AG08396 (cell line): ENCODE results near the gene ADM2.

ENCODE experiments used
- DNase-seq: peaks from one replicate; pipeline ENCODE4 v3.0.0; 2012; ENCODE audit warnings: low spot score, mixed read lengths

Gene ADM2

DNA sequence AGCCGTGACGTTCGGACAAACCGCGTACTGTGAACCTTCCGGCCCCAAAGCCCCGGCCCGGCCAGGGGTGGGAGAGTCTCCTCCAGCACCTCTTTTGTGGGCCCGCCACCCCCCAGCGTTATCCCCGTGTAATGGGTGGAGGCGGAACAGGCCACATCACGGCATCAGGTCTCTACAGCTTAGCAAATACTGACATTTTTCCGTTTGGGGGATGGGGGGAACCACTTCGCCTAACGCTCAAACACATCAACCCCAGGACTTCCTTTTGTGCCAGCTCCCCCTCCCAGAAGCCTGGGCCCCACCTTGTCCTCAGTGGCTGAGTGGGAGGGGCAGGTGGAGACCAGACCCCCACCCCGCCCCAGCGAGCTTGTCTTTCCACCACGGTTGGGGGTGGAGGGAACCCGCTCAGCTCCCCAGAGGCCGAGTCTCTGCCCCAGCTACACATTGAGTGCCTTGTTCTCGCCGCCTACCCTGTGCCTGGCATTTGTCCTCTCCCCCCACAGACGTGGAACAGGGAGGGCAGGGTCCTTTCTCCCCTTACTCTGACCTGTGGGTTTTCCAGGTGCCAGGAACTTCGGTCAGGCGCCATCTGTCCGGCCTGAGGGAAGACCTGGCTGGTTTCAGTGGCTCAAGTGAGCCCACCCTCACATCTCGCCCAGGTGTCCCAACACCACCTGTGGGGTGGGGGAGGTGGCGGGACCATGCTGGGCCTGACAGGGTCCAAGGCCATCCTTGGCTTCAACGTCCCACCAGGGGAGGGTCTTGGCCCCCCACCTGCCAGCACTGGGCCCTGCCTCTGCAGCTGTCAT lies 36.1 kb upstream of the ADM2 start:
- no peak for DNase-seq

DNA sequence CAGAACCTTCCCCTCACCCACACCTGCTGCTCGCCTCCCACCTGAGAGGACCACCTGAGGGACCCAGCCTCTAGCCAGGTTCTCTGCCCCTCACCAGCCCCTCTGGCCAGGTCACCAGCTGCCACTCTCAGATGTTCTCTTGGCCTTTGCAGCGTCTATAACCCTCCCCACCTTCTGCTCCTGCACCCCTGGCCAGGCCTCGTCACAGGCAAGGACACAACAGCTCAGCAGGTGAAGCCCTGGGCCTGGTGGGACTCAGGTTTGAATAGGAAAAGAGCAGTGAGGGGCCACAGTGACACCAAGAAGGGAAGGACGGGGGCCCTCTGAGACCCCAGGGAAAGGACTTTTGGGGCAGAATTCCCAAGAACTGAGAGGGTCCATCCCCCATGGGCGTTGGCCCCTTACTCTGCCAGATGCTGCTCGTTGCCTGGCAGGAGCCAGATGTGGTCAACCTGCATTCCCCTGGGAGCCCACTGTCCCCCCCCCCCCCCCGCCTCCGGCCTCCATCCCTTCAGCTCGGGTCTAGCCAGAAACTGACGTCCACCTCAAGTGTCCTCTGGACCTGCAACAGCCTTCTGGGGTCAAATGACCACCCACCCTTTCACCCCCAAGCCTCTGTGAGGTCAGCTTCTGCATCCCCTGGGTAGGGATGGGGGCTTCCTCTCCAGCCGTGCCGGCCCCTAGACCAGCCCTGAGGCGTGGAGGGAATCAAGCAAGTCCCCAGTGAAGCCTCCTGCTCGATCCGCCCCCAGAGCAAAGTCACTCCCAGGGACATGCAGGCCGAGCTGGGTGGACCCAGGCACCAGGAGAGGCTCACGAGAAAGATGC lies 35.2 kb upstream of the ADM2 start:
- DNase-seq, result no peak

DNA sequence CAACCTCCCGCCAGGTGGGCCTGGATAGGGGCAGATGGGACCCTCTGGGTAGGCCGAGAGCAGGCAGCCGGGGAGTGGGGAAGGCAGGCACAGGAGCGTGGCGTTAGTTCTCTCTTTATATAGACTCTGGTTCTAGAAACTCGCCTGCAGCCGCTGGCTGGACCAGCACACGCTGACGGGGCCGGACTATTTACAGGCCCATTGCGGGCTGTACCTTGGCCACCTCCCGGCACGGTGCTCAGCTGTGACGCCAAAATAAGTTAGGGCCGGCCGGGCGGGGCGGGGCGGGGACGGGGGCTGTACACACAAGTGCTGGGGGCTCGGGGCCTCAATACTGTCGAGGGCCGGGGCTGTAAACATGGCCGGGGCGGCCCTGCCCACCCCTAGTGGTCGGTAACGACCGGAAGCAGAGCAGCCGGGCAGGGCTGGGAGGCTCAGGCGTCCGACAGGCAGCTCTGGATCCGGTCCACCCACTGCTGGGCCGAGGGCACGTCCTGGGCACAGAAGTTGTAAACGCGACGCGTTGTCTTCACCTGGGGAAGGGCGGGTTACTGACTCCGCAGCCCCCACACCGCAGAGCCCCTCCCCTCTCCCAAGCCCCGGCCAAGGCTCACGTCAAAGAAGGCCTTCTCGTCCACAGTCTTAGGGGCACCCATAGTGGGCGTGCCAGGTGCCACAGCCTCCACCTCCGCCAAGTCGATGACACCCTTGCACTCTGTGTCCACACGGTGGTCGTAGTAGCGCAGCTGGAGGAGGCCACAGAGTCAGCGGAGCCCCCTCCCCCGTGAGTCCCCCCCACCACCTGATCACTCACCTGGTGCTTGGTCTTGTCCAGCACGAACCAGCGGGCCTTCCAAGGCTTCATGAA lies 34.4 kb upstream of the ADM2 start:
- no peak for DNase-seq

DNA sequence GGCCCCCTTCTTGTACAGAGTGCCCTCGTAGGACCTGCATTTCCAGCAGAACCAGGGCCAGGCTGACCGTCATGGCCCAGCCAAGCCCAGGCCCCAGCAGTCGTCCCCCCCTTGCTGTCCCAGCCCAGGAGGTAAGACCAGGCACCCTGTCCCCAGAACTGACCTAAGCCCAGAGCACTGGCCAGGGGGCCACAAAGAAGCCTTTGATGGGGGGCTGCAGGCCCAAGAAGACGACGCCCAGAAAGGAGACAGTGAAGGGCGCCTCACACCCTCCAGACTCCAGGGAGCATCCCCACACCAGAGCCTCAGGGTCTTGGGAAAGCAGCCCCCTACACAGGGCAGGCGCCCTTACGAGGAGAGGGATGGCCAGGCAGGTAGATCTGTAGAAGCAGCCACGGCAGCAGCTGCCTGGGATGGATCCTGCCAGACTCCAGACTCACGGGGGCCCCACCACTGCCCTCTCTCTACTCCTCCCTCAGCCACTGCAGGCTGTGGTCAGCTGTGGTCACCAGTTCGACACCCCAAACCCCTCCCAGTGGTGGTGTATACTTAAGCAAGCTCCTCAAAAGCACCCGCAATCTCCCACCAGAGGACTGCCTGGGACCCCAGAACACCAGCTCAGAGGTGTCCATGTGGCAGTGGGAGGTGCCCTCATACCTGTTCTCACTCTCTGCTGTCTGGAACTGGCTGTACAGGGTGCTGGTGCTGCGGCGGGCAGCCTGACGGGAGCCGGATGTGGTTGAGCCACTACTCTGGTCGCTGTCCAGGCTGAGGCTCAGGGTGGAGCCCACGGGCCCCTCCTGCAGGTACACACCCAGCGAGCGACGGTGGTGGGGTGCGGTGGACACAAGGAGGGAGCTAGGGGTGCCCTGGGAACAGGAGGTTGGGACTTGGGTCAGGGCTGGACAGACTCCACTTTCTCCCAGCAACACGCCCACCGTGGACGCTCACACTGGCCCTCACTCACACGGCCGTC lies 33.5 kb upstream of the ADM2 start:
- DNase-seq, result no peak

DNA sequence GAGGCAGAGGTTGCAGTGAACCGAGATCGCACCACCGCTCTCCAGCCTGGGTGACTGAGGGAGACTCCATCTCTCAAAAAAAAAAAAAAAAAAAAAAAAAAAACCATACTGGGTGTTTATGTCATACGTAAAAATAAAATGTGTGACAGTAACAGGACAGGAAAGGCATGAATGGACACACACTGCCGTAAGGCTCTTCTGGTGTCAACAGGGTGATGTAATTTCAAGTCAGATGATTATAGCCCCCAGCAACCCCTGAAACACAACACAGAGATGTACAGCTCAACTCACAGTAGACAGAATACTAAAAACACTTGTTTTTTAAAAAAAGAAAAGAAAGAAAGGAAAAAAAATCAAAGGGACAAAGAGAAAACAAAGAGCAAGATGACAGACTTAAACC lies 28.7 kb upstream of the ADM2 start:
- no peak for DNase-seq

DNA sequence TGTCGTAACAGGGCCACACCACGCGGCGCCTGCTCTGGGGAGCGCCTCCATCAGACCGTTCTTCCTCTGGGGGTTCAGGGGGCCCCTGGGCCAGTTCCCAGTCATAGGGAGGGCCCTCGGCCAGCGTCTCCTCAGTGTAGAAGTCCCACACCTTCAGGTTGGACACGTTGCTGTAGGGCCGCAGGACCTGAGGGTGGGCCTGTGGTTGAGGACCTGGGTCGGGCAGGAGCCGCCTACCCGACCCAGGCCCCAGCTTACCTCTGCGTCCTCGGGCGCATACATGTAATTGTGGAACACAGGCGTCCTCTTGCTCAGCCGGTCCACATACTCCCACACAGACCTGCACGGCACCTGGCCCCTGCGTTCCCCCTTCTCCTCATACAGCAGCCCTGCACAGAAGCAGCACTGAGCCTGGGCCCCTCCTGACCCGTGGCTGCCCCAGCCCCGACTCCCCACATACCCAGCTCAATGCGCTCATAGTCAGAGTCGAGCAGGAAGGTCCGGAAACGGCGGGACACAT lies 26.7 kb upstream of the ADM2 start:
- DNase-seq, result no peak

DNA sequence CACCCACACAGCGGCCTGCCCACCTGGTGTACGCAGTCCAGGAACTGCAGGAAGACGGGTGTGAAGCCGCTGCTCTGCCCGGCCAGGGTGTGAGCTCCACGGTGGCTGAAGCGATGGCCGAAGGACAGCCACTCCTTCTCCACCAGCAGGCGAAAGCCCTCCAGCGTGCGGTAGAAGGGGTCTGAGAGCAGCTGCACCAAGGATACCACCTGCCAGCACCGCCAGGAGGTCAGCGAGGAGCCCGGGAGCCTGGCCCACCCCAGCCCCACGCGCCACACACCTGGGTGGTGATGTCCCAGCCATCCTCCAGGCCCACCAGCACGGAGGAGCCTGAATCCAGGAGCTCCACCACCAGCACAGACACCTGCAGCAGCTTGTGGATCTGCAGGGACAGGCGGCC lies 26.1 kb upstream of the ADM2 start:
- DNase-seq, result no peak

DNA sequence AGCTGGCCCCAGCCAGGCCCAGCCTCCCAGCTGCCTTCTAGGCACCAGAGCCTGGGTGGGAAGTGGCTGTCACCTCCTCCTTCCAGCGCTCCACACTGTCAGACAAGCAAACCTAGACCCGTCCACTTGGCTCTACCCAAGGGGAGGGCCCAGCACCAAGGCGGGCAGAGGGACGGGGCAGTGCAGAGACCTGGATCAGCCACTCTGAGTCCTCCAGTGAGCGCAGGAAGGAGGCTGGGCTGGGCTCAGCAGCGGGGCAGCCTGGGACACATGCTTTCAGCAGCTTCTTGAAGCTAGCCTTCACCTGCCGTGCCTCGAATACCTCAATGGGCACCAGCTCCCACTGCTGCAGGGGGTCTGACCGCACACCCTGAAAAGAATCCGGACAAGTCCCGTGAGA lies 25.3 kb upstream of the ADM2 start:
- DNase-seq, result no peak

DNA sequence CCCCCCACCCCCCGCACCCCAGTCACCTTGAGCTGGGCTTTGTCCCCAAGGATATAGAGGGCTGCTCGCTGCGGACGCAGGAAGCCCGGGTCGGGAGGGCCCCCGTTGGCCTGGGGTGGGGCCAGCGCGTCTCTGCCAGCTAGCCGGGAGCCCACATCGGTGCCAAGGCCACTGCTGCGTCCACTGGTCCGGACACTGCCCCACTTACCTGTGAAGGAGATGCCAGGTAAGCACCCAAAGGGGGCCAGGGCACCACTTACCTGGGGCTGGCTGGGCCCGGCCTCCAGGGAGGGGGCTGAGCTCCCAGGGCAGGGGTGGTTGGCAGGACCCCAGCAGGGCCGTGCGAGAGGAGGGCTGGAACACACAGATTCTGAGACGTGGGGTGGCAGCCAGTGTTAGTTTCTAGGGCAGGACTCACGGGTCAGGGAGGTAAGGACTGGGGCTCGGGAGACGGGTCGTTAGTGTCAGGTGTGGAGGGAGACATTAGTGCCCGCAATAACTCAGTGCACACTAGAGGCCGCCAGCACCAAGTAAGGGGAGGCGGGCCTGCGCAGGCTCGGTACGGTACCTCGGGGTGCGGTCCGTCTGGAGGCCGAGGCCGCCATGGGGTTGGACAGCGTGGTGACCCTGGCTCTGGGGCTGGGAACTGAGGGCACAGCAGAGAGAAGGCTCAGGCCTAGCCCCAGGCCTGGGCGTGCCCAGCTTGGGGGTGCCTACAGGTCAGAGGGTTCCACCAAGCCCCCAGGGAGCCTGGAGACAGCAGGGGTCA lies 24.7 kb upstream of the ADM2 start:
- no peak for DNase-seq

DNA sequence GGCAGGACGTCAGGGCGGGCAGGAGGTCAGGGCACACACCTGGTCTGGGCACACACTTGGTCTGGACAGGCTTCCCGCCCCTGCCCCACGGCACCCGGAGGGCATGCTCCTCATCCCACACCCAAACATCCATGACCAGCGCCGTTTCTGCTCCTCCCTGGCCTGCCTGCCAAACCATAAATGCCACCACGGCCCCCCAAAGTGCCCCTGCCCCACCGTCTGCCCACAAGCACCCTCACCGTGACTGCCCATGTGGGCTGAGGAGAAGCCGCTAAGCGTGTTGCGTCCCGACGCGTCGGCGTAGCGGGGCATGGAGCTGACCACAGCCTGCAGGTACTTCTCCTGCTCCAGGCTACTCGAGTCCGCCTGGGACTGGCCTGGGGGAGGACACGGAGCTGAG lies 22.3 kb upstream of the ADM2 start:
- DNase-seq, result no peak

DNA sequence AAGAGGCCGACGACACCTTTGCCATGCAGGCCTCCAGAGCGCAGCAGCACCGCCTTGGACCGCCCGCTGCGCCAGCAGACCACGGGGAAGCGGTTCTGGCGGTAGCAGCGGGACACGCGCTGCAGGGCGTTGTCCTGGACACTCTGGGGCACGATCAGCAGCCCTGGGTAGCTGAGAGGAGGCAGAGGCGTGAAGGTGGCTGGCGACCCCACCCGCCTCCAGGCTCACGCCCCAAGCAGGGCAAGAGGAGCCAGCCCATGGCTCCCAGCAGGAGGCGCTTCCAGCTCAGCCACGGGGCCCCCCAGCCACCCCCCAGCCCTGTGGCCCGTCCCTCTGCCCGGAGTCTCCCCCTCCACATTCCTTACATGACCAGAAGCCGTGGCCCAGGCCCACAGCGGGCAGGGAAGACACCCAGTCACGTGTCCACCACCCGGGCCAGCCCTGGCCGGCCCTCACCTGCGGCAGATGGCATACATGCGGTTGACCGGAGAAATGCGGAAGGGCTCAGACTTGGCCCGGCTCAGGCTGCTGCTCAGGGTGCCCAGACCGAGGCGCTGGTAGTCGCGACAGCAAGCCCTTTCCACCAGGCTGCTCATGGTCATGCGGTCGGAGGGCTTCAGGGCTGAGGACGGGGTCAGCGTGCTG lies 21.7 kb upstream of the ADM2 start:
- DNase-seq, result no peak

DNA sequence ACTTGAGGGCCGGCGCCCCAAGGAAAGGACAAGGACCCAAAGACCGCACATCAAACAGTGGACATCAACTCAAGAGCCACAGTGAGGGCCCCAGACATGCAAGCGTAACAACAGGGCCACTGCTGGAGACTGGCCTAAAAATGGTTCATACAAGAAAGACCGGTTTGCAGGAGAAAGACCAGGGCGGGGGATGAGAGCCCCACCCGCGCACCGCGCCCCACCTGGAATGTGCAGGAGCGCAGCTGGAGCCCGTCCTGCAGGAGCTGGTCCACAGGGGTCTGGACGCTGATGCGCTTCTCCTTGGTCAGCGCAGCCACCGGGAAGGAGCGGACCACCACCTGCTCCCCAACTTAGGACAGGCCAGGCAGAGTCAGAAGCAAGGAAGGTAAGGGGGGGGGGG lies 20.4 kb upstream of the ADM2 start:
- DNase-seq, result no peak

DNA sequence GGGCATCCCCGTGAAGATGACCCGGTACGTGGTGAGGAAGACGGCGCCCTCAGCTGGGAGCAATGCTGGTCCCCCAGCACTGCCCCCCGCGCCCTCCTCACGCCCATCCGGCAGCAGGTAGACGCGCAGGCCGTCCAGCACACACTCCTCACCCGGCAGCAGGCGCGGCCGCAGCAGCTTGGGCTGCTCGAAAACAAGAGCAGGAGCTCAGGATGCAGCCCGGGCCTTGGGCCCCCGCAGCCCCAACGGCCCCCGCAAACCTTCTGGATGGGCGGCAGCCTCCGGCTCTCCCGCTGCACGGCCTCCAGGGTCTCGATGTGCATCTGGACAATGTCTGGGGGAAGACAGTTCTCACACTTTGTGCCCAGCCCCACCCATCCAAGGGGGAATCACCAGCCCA lies 19.8 kb upstream of the ADM2 start:
- no peak for DNase-seq

DNA sequence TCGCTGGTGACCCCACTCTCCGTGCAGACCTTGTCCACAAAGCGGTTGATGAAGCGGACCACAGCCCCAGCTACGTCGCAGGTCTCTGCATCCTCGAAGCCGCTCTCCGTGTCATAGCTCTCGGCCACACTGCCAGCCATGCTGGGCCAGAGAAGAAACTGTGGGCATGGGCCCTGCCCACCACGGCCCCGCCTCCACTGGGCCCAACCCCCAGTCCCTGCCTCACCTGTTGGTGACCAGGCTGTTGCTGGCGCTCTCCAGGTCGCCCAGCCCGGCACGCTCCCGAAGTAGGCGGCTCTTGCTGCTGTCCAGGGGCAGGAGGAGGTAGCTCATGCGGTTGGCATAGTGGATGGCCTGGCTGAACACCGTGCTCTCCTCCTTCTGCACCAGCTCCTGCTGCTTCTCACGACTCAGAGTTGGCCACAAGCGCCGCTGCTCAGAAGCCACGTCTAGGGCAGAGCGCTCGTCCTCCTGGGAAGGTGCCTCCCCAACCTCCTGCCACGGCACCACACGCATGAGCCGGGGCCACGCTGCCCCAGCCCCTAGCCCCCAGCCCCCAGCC lies 19.3 kb upstream of the ADM2 start:
- no peak for DNase-seq

DNA sequence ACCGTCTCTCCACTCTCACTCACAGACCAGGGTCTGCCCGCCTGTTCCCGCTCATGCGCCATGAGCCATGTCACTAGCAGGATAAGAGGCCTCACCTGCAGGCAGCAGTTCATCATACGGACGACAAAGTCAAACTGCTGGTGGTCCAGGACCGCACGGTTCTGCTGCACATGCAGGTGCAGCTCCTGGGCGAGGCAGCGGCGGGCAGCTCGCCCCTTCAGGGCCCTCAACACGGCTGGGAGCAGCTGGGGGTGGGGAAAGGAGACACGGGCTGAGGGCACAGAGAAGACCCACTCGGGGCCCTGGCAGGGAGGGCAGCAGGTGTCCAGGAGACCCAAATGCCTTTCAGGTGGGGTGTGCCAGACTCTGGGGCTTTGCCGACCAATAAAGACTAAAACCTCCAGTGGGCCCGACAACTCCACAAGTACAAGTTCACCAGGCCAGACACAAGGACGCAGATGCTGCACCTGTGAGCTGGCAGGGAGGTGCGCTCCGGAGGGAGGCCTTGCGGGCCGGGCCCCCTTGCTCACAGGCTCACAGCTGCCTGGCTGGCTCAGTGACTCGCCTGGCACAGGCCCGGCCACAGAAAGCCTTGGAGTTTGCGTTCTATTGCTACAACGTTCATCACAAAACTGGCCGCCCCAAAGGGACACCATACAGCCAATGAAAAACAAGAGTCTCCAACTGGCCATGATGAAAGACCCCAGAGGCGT lies 18.0 kb upstream of the ADM2 start:
- no peak for DNase-seq

DNA sequence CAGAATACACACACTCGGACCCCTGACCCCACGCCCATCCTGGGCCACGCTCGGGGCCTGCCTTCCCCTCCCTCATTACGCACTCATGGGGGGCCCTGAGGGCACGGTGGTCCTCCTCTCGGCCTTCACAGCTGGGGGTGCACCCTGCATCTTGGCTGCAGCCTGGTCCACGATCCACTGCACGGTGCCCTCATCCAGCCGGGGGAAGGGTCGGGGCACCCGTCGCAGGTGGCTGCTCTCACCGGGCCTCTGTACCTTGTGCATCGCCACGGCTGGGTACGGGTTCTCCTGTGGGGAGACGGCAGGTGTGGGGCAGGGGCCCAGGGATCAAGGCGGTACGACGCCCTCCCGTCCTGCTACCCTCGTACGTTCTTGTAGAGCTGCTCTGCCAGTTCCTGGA lies 16.9 kb upstream of the ADM2 start:
- no peak for DNase-seq

DNA sequence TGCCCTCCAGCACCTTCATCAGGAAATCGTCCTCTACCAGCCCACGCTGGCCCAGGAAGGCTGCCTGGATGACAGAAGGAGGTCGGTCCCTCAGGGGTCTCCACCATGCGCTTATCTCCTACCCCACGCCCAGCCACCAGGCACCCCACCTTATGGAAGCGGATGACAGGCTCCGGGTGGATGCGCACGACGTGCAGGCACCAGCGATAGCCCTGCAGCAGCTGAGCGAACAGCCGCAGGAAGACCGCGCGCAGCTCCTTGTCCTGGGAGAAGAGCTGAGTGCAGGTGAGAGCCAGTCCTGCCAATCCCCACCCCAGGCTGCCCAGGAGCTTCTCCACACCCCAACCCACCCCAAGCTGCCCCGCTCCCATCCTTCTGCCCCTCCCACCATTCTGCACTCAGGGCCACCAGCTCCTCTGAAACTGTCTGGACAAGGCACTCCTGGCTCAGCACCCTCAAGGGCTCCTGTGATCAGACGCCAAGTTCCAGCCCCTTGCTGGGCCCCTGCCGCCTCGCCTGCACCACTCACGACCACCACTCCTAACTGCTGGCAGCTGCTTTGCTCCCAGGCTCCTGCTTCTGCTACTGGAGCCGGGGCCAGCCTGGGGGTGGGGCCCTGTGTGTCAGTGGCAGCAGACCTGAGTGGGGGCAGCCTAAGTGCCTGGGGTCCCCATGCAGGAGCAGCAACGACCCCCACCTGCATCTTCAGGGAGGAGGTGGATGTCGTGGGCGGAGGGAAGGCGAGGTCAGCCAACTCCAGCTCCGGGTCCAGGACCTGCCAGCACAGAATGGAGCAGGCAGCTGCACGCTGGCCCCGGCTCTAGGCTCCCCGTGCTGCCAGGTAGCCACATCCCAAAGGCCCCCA lies 16.0 kb upstream of the ADM2 start:
- DNase-seq, result no peak

DNA sequence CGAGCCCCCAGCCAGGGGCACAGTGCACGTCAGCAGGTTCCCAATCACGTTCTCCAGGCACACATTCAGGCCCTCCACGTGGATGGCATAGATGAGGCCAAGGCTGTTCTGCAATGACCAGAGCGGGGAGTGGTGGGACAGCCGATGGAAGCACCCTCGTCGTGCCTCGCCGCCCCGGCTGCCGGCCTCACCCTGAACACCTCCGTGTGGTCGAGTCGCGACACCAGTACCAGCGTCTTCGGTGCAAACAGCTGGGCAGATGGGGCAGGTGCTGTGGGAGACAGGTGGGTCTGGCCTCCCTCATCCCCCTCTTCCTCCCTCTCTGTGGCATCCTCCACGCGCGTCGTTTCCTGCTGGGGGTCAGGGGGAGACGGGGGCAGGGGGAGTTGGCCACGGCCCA lies 14.0 kb upstream of the ADM2 start:
- DNase-seq, result no peak
